ENCODE data around the gene FBXW9. TPM values are rescaled to one million over a fixed set of nuclear protein-coding genes. Genes with fewer than 3 reads are reported as not detected.
A peak's percentile ranks its signal among the peaks of the same experiment; 100 is the strongest.

Gene FBXW9
- total RNA-seq, 4 donors from 2014 or later: 3.8 to 7.5 (median 4.1) TPM

- WGBS, 2 donors (ENCODE audit: low coverage in 1 of 2): 89 to 94% methylated on average over 9 of the region's 10 CpGs
- ATAC-seq: no peak
- Histone ChIP-seq H3K27ac (no peak overlapping the region), H3K4me3 (peak overlapping the region in 1 of 2 donors; percentile 66), H3K27me3 (no peaks in the 10 kb centered on the region), H3K36me3 (peaks cover 0 to 58% of the 10 kb centered on the region in 2 donors), H3K9me3 (no peaks in the 10 kb centered on the region), H3K4me1 (peaks cover 0 to 49% (median 29%) of the 10 kb centered on the region in 3 donors)
- TF ChIP-seq EP300 (IDR thresholded peaks at IDR 0.05) (no peak), POLR2A (IDR thresholded peaks at IDR 0.05) (no peak), POLR2AphosphoS5 (IDR thresholded peaks at IDR 0.05) (no peak), CTCF (IDR thresholded peaks at IDR 0.05) (no peak)
Observed at GRCh38 chr19:12665281-12665573, 31.2 kb downstream of the FBXW9 start.

DNA sequence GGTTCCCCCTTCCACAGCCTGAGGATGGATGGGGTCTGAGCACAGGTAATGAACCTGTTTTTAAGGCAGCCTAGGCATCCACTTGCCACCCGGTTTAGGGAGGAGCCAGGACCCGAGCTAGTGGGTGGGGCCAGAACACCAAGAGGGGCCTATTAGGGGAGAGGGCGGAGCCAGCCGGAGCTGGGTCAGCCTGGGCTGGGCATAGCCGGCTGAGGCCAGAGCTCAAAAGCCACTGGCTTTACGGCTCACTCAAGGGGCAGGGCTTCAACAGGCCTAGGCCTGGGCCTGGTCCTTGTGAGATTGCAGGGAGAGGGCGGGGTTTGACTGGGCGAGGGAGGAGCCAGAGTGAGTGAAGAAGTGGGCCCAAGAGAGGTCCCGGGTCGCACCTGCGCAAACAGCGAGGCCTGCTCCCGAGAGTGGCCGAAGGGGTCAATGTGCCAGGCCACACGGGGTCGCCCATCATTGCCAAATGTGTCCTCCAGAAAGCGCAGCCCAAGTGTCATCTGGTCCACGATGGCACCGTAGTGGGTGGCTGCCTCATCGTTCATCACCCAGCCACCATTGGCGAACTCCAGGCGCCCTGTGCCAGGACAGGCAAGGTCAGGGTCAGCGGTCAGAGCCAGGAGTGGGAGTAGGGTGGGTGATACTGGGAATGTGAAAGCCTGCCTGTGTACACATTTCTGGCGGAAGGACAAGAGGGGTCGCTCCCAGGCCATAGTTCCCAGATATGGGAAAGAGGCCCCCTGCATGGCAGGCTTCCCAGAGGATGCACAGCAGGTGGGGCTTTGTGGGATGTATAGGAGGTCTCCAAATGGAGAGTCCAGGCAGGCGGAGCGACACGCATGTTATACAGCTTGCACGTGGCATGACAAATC lies 31.8 kb downstream of the FBXW9 start:
- TF ChIP-seq CTCF (IDR thresholded peaks at IDR 0.05): no peak
- TF ChIP-seq POLR2AphosphoS5 (IDR thresholded peaks at IDR 0.05): no peak
- no peak for TF ChIP-seq POLR2A (IDR thresholded peaks at IDR 0.05)
- no peak for TF ChIP-seq EP300 (IDR thresholded peaks at IDR 0.05)
- Histone ChIP-seq H3K27me3 (no peaks in the 10 kb centered on the region), H3K4me1 (peaks cover 0 to 44% (median 24%) of the 10 kb centered on the region in 3 donors), H3K9me3 (no peaks in the 10 kb centered on the region), H3K36me3 (peaks cover 0 to 64% of the 10 kb centered on the region in 2 donors), H3K4me3 (no peak overlapping the region), H3K27ac (no peak overlapping the region)
- ATAC-seq: no peak
- WGBS, 2 donors (ENCODE audit: low coverage in 1 of 2): 80 to 81% methylated on average over 6 to 8 of the region's 29 CpGs

DNA sequence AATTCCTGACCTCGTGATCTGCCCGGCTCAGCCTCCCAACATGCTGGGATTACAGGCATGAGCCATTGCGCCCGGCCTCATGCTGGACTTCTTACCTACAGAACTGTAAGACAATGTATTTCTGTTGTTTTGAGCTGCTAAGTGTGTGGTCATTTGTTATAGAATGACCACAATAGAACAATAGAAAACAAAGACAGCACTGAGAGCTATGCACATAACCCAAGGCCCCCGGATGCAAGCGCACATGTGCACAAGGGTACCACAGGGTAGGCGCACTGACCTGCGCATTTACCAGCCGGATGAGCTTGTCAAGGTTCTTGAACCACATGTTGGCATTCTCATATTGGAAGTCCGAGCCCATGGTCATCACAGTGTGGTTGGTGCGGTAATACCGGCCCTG lies 35.5 kb downstream of the FBXW9 start:
- Histone ChIP-seq H3K27ac (no peak overlapping the region), H3K27me3 (no peaks in the 10 kb centered on the region), H3K9me3 (no peaks in the 10 kb centered on the region), H3K36me3 (peaks cover 0 to 93% of the 10 kb centered on the region in 2 donors), H3K4me3 (no peak overlapping the region), H3K4me1 (peaks cover 0 to 20% (median 5%) of the 10 kb centered on the region in 3 donors)
- WGBS, 2 donors (ENCODE audit: low coverage in 1 of 2): 92 to 98% methylated on average over 2 to 6 of the region's 12 CpGs
- ATAC-seq: no peak
- TF ChIP-seq CTCF (IDR thresholded peaks at IDR 0.05): no peak
- TF ChIP-seq POLR2AphosphoS5 (IDR thresholded peaks at IDR 0.05): no peak
- TF ChIP-seq EP300 (IDR thresholded peaks at IDR 0.05): no peak
- TF ChIP-seq POLR2A (IDR thresholded peaks at IDR 0.05): no peak

DNA sequence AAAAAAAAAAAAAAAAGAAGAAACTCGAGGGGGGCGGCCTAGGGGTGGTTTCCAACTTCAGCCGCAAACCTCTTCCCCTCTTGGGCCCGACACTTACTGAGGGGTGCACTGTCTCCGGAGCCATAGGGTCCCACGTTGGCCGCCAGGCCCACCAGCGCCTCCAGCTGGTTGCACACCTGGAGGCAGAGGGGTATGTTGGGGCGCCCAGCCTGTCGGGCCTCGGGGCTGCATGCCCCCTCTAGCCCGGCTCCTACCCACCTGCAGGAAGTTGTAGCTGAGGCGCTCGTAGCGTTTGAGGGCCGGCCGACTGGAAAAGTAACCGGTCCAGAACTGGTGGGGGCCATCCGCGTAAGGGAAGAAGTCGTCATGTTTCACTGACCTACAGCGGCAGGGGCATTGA lies 38.5 kb downstream of the FBXW9 start:
- ATAC-seq: no peak
- no peaks in the 10 kb centered on the region for H3K9me3 ChIP-seq
- 100% methylated on average over 1 of the region's 22 CpGs; no CpG with 5 or more reads in 1 of the 2 donors for WGBS, 2 donors (ENCODE audit: low coverage in 1 of 2)
- no peaks in the 10 kb centered on the region for H3K27me3 ChIP-seq
- no peak overlapping the region for H3K4me3 ChIP-seq
- no peak overlapping the region for H3K27ac ChIP-seq
- TF ChIP-seq EP300 (IDR thresholded peaks at IDR 0.05) (no peak), POLR2AphosphoS5 (IDR thresholded peaks at IDR 0.05) (no peak), POLR2A (IDR thresholded peaks at IDR 0.05) (no peak), CTCF (IDR thresholded peaks at IDR 0.05) (no peak)
- no peaks in the 10 kb centered on the region for H3K4me1 ChIP-seq
- peaks cover 0 to 95% of the 10 kb centered on the region in 2 donors for H3K36me3 ChIP-seq
